OCI-LY3 (cell line): ENCODE results near the gene ELMO1.

Source experiments
- EZH2phosphoT487 ChIP-seq: fragments of 200-600 bp; shearing (Covaris generic); IDR thresholded peaks from 2 replicates; pipeline ENCODE4 v1.6.1; 2018; ENCODE audit warnings: antibody characterized with exemption, mixed run types, low read depth
- TF ChIP-seq, protein P1 (sequence below): fragments of 200-600, 300-600 bp; sonication (generic); IDR thresholded peaks from 2 replicates; pipeline ENCODE4 v1.5.1; 2014; ENCODE audit warnings: antibody characterized with exemption, low read length, low read depth

DNA sequence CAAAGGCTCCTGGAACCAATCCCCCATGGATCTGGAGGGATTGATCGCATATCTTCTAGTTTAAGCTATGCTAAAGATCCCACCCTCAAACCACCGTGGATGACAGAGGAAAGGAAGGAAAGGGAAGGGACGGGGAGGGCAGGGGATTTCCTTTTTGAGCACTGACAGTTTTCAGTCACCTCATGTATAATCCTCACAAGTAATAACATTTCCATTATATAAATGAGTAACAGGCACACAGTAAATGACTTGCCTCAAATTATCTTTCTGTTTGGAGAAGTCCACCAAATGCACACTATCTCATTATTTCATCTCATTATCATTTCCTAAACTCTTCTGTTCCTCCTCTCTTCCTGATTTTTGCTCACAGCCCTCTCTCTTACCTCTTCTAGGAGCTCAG is 597.3 kb downstream of the ELMO1 start:
- TF ChIP-seq, protein P1, sequence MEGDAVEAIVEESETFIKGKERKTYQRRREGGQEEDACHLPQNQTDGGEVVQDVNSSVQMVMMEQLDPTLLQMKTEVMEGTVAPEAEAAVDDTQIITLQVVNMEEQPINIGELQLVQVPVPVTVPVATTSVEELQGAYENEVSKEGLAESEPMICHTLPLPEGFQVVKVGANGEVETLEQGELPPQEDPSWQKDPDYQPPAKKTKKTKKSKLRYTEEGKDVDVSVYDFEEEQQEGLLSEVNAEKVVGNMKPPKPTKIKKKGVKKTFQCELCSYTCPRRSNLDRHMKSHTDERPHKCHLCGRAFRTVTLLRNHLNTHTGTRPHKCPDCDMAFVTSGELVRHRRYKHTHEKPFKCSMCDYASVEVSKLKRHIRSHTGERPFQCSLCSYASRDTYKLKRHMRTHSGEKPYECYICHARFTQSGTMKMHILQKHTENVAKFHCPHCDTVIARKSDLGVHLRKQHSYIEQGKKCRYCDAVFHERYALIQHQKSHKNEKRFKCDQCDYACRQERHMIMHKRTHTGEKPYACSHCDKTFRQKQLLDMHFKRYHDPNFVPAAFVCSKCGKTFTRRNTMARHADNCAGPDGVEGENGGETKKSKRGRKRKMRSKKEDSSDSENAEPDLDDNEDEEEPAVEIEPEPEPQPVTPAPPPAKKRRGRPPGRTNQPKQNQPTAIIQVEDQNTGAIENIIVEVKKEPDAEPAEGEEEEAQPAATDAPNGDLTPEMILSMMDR = no peak
- TF ChIP-seq EZH2phosphoT487 = no peak
